ENCODE data around the gene BRD9. TPM values are rescaled to one million over a fixed set of nuclear protein-coding genes. Genes with fewer than 3 reads are reported as not detected.

Gene BRD9
- total and polyA plus RNA-seq, 2 of the 4 experiments (the other 2 are of a cell fraction), result 22.0 to 43.4 TPM

DNA sequence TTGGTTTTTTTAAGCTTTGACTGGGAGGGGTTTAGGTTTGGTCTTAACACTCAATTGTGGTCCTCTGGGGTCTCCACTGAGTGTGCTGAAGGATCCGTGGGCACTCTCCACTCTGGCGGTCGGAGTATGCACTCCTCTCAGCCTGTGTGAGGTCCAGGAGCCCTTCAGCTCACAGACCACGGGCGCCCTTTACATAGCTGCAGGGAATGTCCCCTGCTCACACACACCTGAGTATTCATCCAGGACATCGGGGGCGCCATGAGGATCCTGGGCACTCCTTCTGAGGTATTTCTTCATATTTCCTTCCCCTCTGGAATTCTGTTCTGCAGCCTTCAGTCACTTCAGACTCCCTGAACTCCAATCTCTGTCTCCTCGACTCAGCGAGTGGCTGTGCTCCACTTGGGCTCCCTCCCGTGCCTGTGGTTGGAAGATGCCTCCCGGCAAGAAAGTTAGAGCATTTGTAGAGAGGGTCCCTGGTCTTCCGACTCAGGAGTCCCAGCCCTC, 12.6 kb upstream of the BRD9 start:
- H3K79me1 ChIP-seq (ENCODE audit: low read depth in 1 of 2, low read length in 2 of 2), result peaks cover 0 to 2% of the 10 kb centered on the region in 2 experiments; a peak in 1 of 4 replicates
- no peaks in the 10 kb centered on the region for H3K27me3 ChIP-seq (ENCODE audit: control insufficient read depth, insufficient read depth, low read length)
- no peak overlapping the region for H3K4me3 ChIP-seq (ENCODE audit: insufficient read depth, low read depth, low read length)
- H3K14ac ChIP-seq (replicated peaks; ENCODE audit: low read depth, low read length), result no peak overlapping the region
- no peaks in the 10 kb centered on the region for H3K4me1 ChIP-seq (ENCODE audit: control insufficient read depth, insufficient read depth, low read length)
- H2BK5ac ChIP-seq (ENCODE audit: low read depth, low read length, poor library complexity, severe bottlenecking), result no peak overlapping the region
- no peak overlapping the region for H3K23ac ChIP-seq (ENCODE audit: low read depth, low read length)
- no peak overlapping the region for H2BK120ac ChIP-seq (ENCODE audit: low read depth, low read length)
- in situ Hi-C loops (cut with MboI; ENCODE audit: low sequenced_read_pairs), result no loop called here
- H4K5ac ChIP-seq (ENCODE audit: low read depth, low read length), result no peak overlapping the region
- H3K9me1 ChIP-seq (ENCODE audit: insufficient read depth, low read length), result no peaks in the 10 kb centered on the region
- intact Hi-C loops (cut with micrococcal nuclease), result loop anchor here (10.0 kb wide), 2 partner anchors 430 to 590 kb away; no protein-coding TSS in a partner anchor
- H2BK15ac ChIP-seq (ENCODE audit: low read depth, low read length), result no peak overlapping the region
- POLR2A ChIA-PET (ENCODE audit: unreplicated experiment), result no interaction called here
- no peak overlapping the region for H3K4ac ChIP-seq (ENCODE audit: low read depth, low read length)
- H4K8ac ChIP-seq (ENCODE audit: low read depth in 2 of 2, low read length in 2 of 2), result no peak overlapping the region
- H3K9me3 ChIP-seq (ENCODE audit: control insufficient read depth, insufficient read depth, low read length), result no peaks in the 10 kb centered on the region
- H3K18ac ChIP-seq (ENCODE audit: low read depth, low read length), result no peak overlapping the region
- dilution Hi-C loops (cut with HindIII; ENCODE audit: low sequenced_read_pairs, unreplicated experiment), result no loop called here
- DNase-seq, result no peak
- no peak overlapping the region for H4K91ac ChIP-seq (ENCODE audit: insufficient read depth, low read depth, low read length)
- H2AK9ac ChIP-seq (replicated peaks; ENCODE audit: low read depth, low read length, poor library complexity), result no peak overlapping the region
- TF ChIP-seq MAZ (IDR thresholded peaks at IDR 0.05; ENCODE audit: borderline replicate concordance, low read depth, low read length), result no peak
- no peak for TF ChIP-seq RAD21 (IDR thresholded peaks at IDR 0.05; ENCODE audit: low read length)
- no peak for TF ChIP-seq RCOR1 (IDR thresholded peaks at IDR 0.05; ENCODE audit: insufficient replicate concordance, low read length)
- no peak for TF ChIP-seq MAFK (IDR thresholded peaks at IDR 0.05; ENCODE audit: low read depth, low read length)
- peaks cover 20% of the 10 kb centered on the region for H3K36me3 ChIP-seq (ENCODE audit: control insufficient read depth, insufficient read depth, low read length)
- no TSS peak for BruUV-seq (replicated peaks)
- H4K20me1 ChIP-seq (ENCODE audit: insufficient read depth, low read length), result no peaks in the 10 kb centered on the region
- no peak overlapping the region for H2AFZ ChIP-seq (replicated peaks; ENCODE audit: low read length, poor library complexity)
- no peak overlapping the region for H3K4me2 ChIP-seq (ENCODE audit: low read depth, low read length)
- H2AK5ac ChIP-seq (ENCODE audit: low read depth, low read length), result no peak overlapping the region
- H2BK20ac ChIP-seq (ENCODE audit: low read depth, low read length), result no peak overlapping the region
- no peak overlapping the region for H3K27ac ChIP-seq (ENCODE audit: insufficient read depth, low read length)
- CTCF ChIA-PET, result no interaction called here
- WGBS, 2 experiments (ENCODE audit: extremely low coverage in 2 of 2, insufficient read length in 1 of 2), result 100% methylated on average over 4 of the region's 12 CpGs; no CpG with 5 or more reads in 1 of the 2 experiments
- H3K9ac ChIP-seq (ENCODE audit: low read depth, low read length), result no peak overlapping the region
- ATAC-seq (ENCODE audit: low read depth), result no peak
- no peak overlapping the region for H3K56ac ChIP-seq (ENCODE audit: extremely low read depth, insufficient read depth, low read length)

Data from IMR-90 (cell line).